ENCODE results near the gene ZDHHC1. TPM values are rescaled to one million over a fixed set of nuclear protein-coding genes. Genes with fewer than 3 reads are reported as not detected.

The ZDHHC1 gene
- total and polyA plus RNA-seq, 2 of the 13 experiments (the other 11 are each of a cell fraction or from before 2014, with no cell fraction given), result 0.51 to 1.1 TPM

DNA sequence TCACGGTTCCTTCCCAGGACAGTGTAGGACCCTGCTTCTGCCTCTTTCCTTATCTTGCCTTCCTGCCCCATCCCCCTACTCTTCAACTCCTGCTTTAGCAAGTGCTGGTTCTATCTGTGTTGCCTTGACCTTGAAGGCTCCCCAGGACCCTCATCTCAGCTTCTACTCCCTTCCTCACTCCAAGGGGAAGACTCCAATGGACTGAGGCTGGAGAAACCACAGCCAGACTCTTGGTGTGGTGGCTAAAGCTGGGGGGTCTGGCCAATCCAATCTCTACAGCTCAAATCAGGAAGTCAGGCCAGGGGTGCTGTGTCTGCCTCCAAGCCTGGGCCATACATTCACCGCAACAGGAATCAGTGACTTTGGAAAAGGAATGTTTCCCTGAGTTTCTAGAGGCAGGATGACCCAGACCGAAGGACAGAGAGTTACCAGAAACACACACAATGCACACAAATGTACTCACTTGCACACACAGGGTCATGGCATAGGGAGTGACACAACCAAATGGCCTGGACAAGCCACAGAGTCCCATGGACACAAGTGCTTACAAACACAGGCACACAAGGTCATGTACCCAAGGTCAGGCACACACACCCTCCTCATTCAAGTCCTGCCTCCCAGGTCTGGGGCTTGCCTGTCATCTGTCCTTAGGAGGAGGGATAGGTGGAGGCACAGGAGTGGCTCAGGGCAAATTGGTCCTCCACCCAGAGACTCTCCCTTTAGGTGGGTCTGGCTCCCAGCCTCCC is 12.9 kb upstream of the ZDHHC1 start (continued):
- TF ChIP-seq ZMYM4 (CRISPR knock-in tag; IDR thresholded peaks at IDR 0.05) (peak; percentile 55; the same call in 1 of the 2 replicates), KLF12 (CRISPR knock-in tag; IDR thresholded peaks at IDR 0.05; ENCODE audit: borderline replicate concordance) (no peak), ZNF550 (CRISPR knock-in tag; IDR thresholded peaks at IDR 0.05; ENCODE audit: borderline replicate concordance) (no peak), ZNF274 (CRISPR knock-in tag; IDR thresholded peaks at IDR 0.05) (no peak; the same call in 1 of the 2 replicates), ZNF747 (CRISPR knock-in tag; IDR thresholded peaks at IDR 0.05; ENCODE audit: borderline replicate concordance) (no peak), ZFP90 (CRISPR knock-in tag; IDR thresholded peaks at IDR 0.05; ENCODE audit: borderline replicate concordance) (no peak), ZNF776 (CRISPR knock-in tag; IDR thresholded peaks at IDR 0.05) (no peak), TGIF2 (CRISPR knock-in tag; IDR thresholded peaks at IDR 0.05) (peak; percentile 78; the same call in 1 of the 2 replicates), MTA1 (CRISPR knock-in tag; IDR thresholded peaks at IDR 0.05; ENCODE audit: borderline replicate concordance) (no peak), XRCC5 (optimal IDR thresholded peaks at IDR 0.05; ENCODE audit: low read length) (no peak), MXI1 (IDR thresholded peaks at IDR 0.05; ENCODE audit: borderline replicate concordance, low read depth, low read length) (0 out of 3 replicates have a peak, but pooled peaks have one; percentile 29), ZNF501 (CRISPR knock-in tag; IDR thresholded peaks at IDR 0.05) (no peak), ELF1 (CRISPR knock-in tag; IDR thresholded peaks at IDR 0.05) (peak; percentile 45)
- TF ChIP-seq, protein P1, sequence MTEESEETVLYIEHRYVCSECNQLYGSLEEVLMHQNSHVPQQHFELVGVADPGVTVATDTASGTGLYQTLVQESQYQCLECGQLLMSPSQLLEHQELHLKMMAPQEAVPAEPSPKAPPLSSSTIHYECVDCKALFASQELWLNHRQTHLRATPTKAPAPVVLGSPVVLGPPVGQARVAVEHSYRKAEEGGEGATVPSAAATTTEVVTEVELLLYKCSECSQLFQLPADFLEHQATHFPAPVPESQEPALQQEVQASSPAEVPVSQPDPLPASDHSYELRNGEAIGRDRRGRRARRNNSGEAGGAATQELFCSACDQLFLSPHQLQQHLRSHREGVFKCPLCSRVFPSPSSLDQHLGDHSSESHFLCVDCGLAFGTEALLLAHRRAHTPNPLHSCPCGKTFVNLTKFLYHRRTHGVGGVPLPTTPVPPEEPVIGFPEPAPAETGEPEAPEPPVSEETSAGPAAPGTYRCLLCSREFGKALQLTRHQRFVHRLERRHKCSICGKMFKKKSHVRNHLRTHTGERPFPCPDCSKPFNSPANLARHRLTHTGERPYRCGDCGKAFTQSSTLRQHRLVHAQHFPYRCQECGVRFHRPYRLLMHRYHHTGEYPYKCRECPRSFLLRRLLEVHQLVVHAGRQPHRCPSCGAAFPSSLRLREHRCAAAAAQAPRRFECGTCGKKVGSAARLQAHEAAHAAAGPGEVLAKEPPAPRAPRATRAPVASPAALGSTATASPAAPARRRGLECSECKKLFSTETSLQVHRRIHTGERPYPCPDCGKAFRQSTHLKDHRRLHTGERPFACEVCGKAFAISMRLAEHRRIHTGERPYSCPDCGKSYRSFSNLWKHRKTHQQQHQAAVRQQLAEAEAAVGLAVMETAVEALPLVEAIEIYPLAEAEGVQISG (CRISPR knock-in tag; IDR thresholded peaks at IDR 0.05), result 0 out of 2 replicates have a peak, but pooled peaks have one; percentile 34
- TF ChIP-seq, protein P2, sequence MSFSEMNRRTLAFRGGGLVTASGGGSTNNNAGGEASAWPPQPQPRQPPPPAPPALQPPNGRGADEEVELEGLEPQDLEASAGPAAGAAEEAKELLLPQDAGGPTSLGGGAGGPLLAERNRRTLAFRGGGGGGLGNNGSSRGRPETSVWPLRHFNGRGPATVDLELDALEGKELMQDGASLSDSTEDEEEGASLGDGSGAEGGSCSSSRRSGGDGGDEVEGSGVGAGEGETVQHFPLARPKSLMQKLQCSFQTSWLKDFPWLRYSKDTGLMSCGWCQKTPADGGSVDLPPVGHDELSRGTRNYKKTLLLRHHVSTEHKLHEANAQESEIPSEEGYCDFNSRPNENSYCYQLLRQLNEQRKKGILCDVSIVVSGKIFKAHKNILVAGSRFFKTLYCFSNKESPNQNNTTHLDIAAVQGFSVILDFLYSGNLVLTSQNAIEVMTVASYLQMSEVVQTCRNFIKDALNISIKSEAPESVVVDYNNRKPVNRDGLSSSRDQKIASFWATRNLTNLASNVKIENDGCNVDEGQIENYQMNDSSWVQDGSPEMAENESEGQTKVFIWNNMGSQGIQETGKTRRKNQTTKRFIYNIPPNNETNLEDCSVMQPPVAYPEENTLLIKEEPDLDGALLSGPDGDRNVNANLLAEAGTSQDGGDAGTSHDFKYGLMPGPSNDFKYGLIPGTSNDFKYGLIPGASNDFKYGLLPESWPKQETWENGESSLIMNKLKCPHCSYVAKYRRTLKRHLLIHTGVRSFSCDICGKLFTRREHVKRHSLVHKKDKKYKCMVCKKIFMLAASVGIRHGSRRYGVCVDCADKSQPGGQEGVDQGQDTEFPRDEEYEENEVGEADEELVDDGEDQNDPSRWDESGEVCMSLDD (CRISPR knock-in tag; IDR thresholded peaks at IDR 0.05; ENCODE audit: borderline replicate concordance), result no peak
- TF ChIP-seq, protein P3, sequence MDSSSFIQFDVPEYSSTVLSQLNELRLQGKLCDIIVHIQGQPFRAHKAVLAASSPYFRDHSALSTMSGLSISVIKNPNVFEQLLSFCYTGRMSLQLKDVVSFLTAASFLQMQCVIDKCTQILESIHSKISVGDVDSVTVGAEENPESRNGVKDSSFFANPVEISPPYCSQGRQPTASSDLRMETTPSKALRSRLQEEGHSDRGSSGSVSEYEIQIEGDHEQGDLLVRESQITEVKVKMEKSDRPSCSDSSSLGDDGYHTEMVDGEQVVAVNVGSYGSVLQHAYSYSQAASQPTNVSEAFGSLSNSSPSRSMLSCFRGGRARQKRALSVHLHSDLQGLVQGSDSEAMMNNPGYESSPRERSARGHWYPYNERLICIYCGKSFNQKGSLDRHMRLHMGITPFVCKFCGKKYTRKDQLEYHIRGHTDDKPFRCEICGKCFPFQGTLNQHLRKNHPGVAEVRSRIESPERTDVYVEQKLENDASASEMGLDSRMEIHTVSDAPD (CRISPR knock-in tag; IDR thresholded peaks at IDR 0.05), result no peak
- TF ChIP-seq, protein P4, sequence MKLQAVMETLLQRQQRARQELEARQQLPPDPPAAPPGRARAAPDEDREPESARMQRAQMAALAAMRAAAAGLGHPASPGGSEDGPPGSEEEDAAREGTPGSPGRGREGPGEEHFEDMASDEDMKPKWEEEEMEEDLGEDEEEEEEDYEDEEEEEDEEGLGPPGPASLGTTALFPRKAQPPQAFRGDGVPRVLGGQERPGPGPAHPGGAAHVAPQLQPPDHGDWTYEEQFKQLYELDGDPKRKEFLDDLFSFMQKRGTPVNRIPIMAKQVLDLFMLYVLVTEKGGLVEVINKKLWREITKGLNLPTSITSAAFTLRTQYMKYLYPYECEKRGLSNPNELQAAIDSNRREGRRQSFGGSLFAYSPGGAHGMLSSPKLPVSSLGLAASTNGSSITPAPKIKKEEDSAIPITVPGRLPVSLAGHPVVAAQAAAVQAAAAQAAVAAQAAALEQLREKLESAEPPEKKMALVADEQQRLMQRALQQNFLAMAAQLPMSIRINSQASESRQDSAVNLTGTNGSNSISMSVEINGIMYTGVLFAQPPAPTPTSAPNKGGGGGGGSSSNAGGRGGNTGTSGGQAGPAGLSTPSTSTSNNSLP (IDR thresholded peaks at IDR 0.05; ENCODE audit: low read depth, low read length), result no peak
- TF ChIP-seq, protein P5, sequence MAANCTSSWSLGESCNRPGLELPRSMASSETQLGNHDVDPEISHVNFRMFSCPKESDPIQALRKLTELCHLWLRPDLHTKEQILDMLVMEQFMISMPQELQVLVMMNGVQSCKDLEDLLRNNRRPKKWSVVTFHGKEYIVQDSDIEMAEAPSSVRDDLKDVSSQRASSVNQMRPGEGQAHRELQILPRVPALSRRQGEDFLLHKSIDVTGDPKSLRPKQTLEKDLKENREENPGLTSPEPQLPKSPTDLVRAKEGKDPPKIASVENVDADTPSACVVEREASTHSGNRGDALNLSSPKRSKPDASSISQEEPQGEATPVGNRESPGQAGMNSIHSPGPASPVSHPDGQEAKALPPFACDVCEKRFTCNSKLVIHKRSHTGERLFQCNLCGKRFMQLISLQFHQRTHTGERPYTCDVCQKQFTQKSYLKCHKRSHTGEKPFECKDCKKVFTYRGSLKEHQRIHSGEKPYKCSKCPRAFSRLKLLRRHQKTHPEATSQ (CRISPR knock-in tag; IDR thresholded peaks at IDR 0.05; ENCODE audit: borderline replicate concordance), result no peak

All from HepG2 (cell line).